H9 (cell line): ENCODE measurements around the gene TCERG1L. TPM values are rescaled to one million over a fixed set of nuclear protein-coding genes. Genes with fewer than 3 reads are reported as not detected.

ENCODE experiments used
- DNase-seq: peaks from one replicate; pipeline ENCODE4 v3.0.0-alpha.2; 2017
- H2AFZ ChIP-seq: one replicate; pipeline ENCODE4 v1.6.1; 2013; ENCODE audit warnings: mild to moderate bottlenecking, low read length, control low read depth, moderate library complexity
- H2AK5ac ChIP-seq: 2 replicates; pipeline ENCODE4 v1.6.1; 2013; ENCODE audit warnings: low read length, control low read depth, mixed read lengths; ENCODE audit not compliant: insufficient read length
- H2BK120ac ChIP-seq: one replicate; pipeline ENCODE4 v1.6.1; 2013; ENCODE audit warnings: low read depth, mild to moderate bottlenecking, low read length, control low read depth, inconsistent platforms; ENCODE audit not compliant: poor library complexity, severe bottlenecking
- H2BK12ac ChIP-seq: 2 replicates; pipeline ENCODE4 v1.6.1; 2013; ENCODE audit warnings: low read length, control low read depth, mixed read lengths, low read depth; ENCODE audit not compliant: insufficient read length
- H2BK15ac ChIP-seq: 2 replicates; pipeline ENCODE4 v1.6.1; 2013; ENCODE audit warnings: low read depth, low read length, control low read depth
- H2BK20ac ChIP-seq: one replicate; pipeline ENCODE4 v1.6.1; 2013; ENCODE audit warnings: low read depth, mild to moderate bottlenecking, low read length, control low read depth, inconsistent platforms; ENCODE audit not compliant: poor library complexity, severe bottlenecking
- H2BK5ac ChIP-seq: 2 replicates; pipeline ENCODE4 v1.6.1; 2013; ENCODE audit warnings: low read length, control low read depth, mixed read lengths; ENCODE audit not compliant: insufficient read length
- H3K14ac ChIP-seq: 2 replicates; pipeline ENCODE4 v1.6.1; 2013; ENCODE audit warnings: low read length, control low read depth; ENCODE audit not compliant: insufficient read depth
- H3K18ac ChIP-seq: 2 replicates; pipeline ENCODE4 v1.6.1; 2013; ENCODE audit warnings: low read depth, mild to moderate bottlenecking, mixed read lengths, low read length, control low read depth; ENCODE audit not compliant: insufficient read length
- H3K23ac ChIP-seq: 2 replicates; pipeline ENCODE4 v1.6.1; 2013; ENCODE audit warnings: low read length, control low read depth, mixed read lengths, low read depth; ENCODE audit not compliant: insufficient read length
- H3K23me2 ChIP-seq: 2 replicates; pipeline ENCODE4 v1.6.1; 2013; ENCODE audit warnings: low read depth, mild to moderate bottlenecking, mixed read lengths, low read length, control low read depth; ENCODE audit not compliant: insufficient read length, poor library complexity, severe bottlenecking
- H3K27ac ChIP-seq: 2 replicates; pipeline ENCODE4 v1.5.1; 2013; ENCODE audit warnings: low read length, control low read depth, mixed read lengths, low read depth; ENCODE audit not compliant: insufficient read length
- H3K27me3 ChIP-seq: 2 replicates; pipeline ENCODE4 v1.6.1; 2013; ENCODE audit warnings: low read length, control low read depth, inconsistent platforms; ENCODE audit not compliant: insufficient read depth
- H3K4ac ChIP-seq: 2 replicates; pipeline ENCODE4 v1.6.1; 2013; ENCODE audit warnings: low read depth, mild to moderate bottlenecking, control low read depth, inconsistent platforms, low read length, moderate library complexity
- H3K4me1 ChIP-seq: 2 replicates; pipeline ENCODE4 v1.6.1; 2013; ENCODE audit warnings: low read length, control low read depth, inconsistent platforms; ENCODE audit not compliant: insufficient read depth
- H3K4me2 ChIP-seq: 2 replicates; pipeline ENCODE4 v1.6.1; 2013; ENCODE audit warnings: low read length, control low read depth, mixed read lengths; ENCODE audit not compliant: insufficient read length, insufficient read depth
- H3K56ac ChIP-seq: 2 replicates; pipeline ENCODE4 v1.6.1; 2013; ENCODE audit warnings: low read depth, mild to moderate bottlenecking, mixed read lengths, low read length, control low read depth; ENCODE audit not compliant: insufficient read length
- H3K79me1 ChIP-seq: 2 replicates; pipeline ENCODE4 v1.6.1; 2013; ENCODE audit warnings: low read depth, mild to moderate bottlenecking, moderate library complexity, low read length, control low read depth, inconsistent platforms; ENCODE audit not compliant: insufficient read depth, poor library complexity, severe bottlenecking
- H3K79me2 ChIP-seq: 2 replicates; pipeline ENCODE4 v1.6.1; 2013; ENCODE audit warnings: low read length, control low read depth, inconsistent platforms; ENCODE audit not compliant: insufficient read depth
- H3K9ac ChIP-seq: 2 replicates; pipeline ENCODE4 v1.6.1; 2013; ENCODE audit warnings: low read length, control low read depth, mixed read lengths; ENCODE audit not compliant: insufficient read length; ENCODE audit errors: extremely low read depth
- H3K9me3 ChIP-seq: one replicate; pipeline ENCODE4 v1.6.1; 2013; ENCODE audit warnings: low read depth, low read length, inconsistent platforms; ENCODE audit not compliant: control insufficient read depth
- H3T11ph ChIP-seq: one replicate; pipeline ENCODE4 v1.6.1; 2013; ENCODE audit warnings: mild to moderate bottlenecking, low read length, control low read depth, inconsistent platforms
- H4K20me1 ChIP-seq: one replicate; pipeline ENCODE4 v1.6.1; 2013; ENCODE audit not compliant: control insufficient read depth, insufficient read length, insufficient read depth
- H4K5ac ChIP-seq: 2 replicates; pipeline ENCODE4 v1.6.1; 2013; ENCODE audit warnings: low read depth, mild to moderate bottlenecking, mixed read lengths, low read length, control low read depth; ENCODE audit not compliant: insufficient read length
- H4K8ac ChIP-seq: replicated peaks from 2 replicates; pipeline ENCODE4 v1.6.1; 2013; ENCODE audit warnings: low read length, control low read depth, mixed read lengths, low read depth; ENCODE audit not compliant: insufficient read length
- H4K91ac ChIP-seq: 2 replicates; pipeline ENCODE4 v1.6.1; 2013; ENCODE audit warnings: low read depth, mild to moderate bottlenecking, moderate library complexity, mixed read lengths, low read length, control low read depth; ENCODE audit not compliant: insufficient read length
- H3K27ac Mint-ChIP-seq, 3 experiments: 2 replicates in 2 of 3; 3 replicates in 1 of 3; pipeline ENCODE4 v1.8.0; 2020 to 2021; ENCODE audit warnings: mixed read lengths in 3 of 3, mild to moderate bottlenecking in 1 of 3, moderate library complexity in 1 of 3
- H3K27me3 Mint-ChIP-seq: 2 replicates; pipeline ENCODE4 v1.8.0; 2021; ENCODE audit warnings: low read depth, mild to moderate bottlenecking, moderate library complexity, mixed read lengths
- H3K36me3 Mint-ChIP-seq, 3 experiments: 2 replicates in 2 of 3; 3 replicates in 1 of 3; pipeline ENCODE4 v1.8.0; 2020 to 2021; ENCODE audit warnings: low read depth in 3 of 3, mixed read lengths in 3 of 3; ENCODE audit not compliant: insufficient read depth in 1 of 3
- H3K4me1 Mint-ChIP-seq, 2 experiments: 2 replicates each; pipeline ENCODE4 v1.8.0; 2020; ENCODE audit warnings: mixed read lengths in 2 of 2
- H3K4me3 Mint-ChIP-seq, 2 experiments: 2 replicates in 1 of 2; 3 replicates in 1 of 2; pipeline ENCODE4 v1.8.0; 2020 to 2021; ENCODE audit warnings: mild to moderate bottlenecking in 2 of 2, mixed read lengths in 2 of 2, moderate library complexity in 1 of 2
- H3K9me3 Mint-ChIP-seq, 2 experiments: 2 replicates in 1 of 2; 3 replicates in 1 of 2; pipeline ENCODE4 v1.8.0; 2020; ENCODE audit warnings: mild to moderate bottlenecking in 2 of 2, mixed read lengths in 2 of 2, moderate library complexity in 1 of 2
- CTCF ChIP-seq: fragments of 200-600 bp; sonication (generic); conservative IDR thresholded peaks from 3 replicates; pipeline ENCODE4 v1.8.0; 2021; ENCODE audit warnings: antibody characterized with exemption, mild to moderate bottlenecking
- WGBS: extraction: QIAGEN DNeasy Blood & Tissue Kit; methylation state at CpG from one replicate; pipeline ENCODE4 v1.1.7; 2013; ENCODE audit warnings: missing lambda C conversion rate, low lambda C conversion rate, mixed read lengths; ENCODE audit not compliant: insufficient read length; ENCODE audit errors: extremely low coverage; 5-methylcytosine and 5-hydroxymethylcytosine counted together
- total RNA-seq: library from RNA; stranded (reverse); gene quantifications from 2 replicates; pipeline ENCODE4 v1.2.1, GENCODE V29; 2021

TCERG1L gene
- total RNA-seq, 1 experiment from 2014 or later, result 3.3 TPM

- no peak overlapping the region for H3K56ac ChIP-seq
- no CpG with 5 or more reads among the region's 7 CpGs for WGBS
Observed at GRCh38 chr10:131344747-131345146, 33.2 kb upstream of the TCERG1L start.

More at GRCh38 chr10:131344747-131345146, 33.2 kb upstream of the TCERG1L start:
- H3K9ac ChIP-seq, result no peak overlapping the region
- H3K14ac ChIP-seq, result no peak overlapping the region; the same call in 1 of the 2 replicates
- DNase-seq, result no peak
- H3K4me1 ChIP-seq, result no peaks in the 10 kb centered on the region
- no peak overlapping the region for H2AFZ ChIP-seq
- H4K5ac ChIP-seq, result no peak overlapping the region
- no peaks in the 10 kb centered on the region for H3K23me2 ChIP-seq
- Mint-ChIP-seq H3K36me3 (no peaks in the 10 kb centered on the region; a peak in 1 of 7 replicates), H3K9me3 (no peaks in the 10 kb centered on the region; a peak in 2 of 5 replicates), H3K27me3 (peaks cover 18% of the 10 kb centered on the region), H3K4me3 (no peak overlapping the region), H3K4me1 (peaks cover under 1 to 2% of the 10 kb centered on the region in 2 experiments), H3K27ac (no peak overlapping the region)
- no peak overlapping the region for H3K27ac ChIP-seq
- H4K20me1 ChIP-seq, result no peaks in the 10 kb centered on the region
- H3K79me2 ChIP-seq, result no peaks in the 10 kb centered on the region; the same call in 1 of the 2 replicates
- no peak overlapping the region for H3K23ac ChIP-seq
- H2BK20ac ChIP-seq, result no peak overlapping the region
- H3K18ac ChIP-seq, result no peak overlapping the region
- no peaks in the 10 kb centered on the region for H3K79me1 ChIP-seq
- TF ChIP-seq CTCF, result no peak
- H2BK15ac ChIP-seq, result no peak overlapping the region
- H3K4me2 ChIP-seq, result no peak overlapping the region
- no peaks in the 10 kb centered on the region for H3K9me3 ChIP-seq
- H3K27me3 ChIP-seq, result no peaks in the 10 kb centered on the region
- no peak overlapping the region for H3T11ph ChIP-seq
- H4K8ac ChIP-seq, result no peak overlapping the region
- H4K91ac ChIP-seq, result no peak overlapping the region
- no peak overlapping the region for H2BK120ac ChIP-seq
- H3K4ac ChIP-seq, result no peak overlapping the region
- H2BK12ac ChIP-seq, result no peak overlapping the region
- no peak overlapping the region for H2AK5ac ChIP-seq
- H2BK5ac ChIP-seq, result no peak overlapping the region
